GM12878 (cell line): ENCODE measurements around the gene M1AP. TPM values are rescaled to one million over a fixed set of nuclear protein-coding genes. Genes with fewer than 3 reads are reported as not detected.

Source experiments
- ATAC-seq: fragments of 200-7000 bp; cut with Tn5 transposase; 3 replicates; pipeline ENCODE4 v1.9.1; 2020; ENCODE audit warnings: mild to moderate bottlenecking, moderate library complexity
- BruUV-seq: library from RNA; stranded (reverse); fragments of 400-500 nt; replicated peaks from 2 replicates; lab custom pipeline; 2021; lab: Mats Ljungman, UMichigan
- CTCF ChIA-PET: fragments of 300-600 bp; sonication (Branson Sonifier 250); formaldehyde crosslinking; extraction: SDS; loops from one replicate; lab custom pipeline; 2021; ENCODE audit warnings: inconsistent platforms; lab: Yijun Ruan, JAX
- POLR2A ChIA-PET: fragments of 350-600 bp; formaldehyde crosslinking; extraction: SDS; loops from one replicate; lab custom pipeline; 2021; ENCODE audit warnings: inconsistent platforms; lab: Charles Lee
- RAD21 ChIA-PET: fragments of 300-600 bp; sonication (Branson Sonifier 250); formaldehyde crosslinking; loops from one replicate; lab custom pipeline; 2023; ENCODE audit warnings: antibody characterized with exemption; ENCODE audit not compliant: unreplicated experiment; lab: Charles Lee
- SMC1A ChIA-PET: fragments of 300-600 bp; sonication (Branson Sonifier 250); formaldehyde crosslinking; loops from one replicate; lab custom pipeline; 2023; ENCODE audit not compliant: unreplicated experiment, uncharacterized antibody; lab: Charles Lee
- DNase-seq: peaks from one replicate; pipeline ENCODE4 v3.0.0-alpha.2; 2011; ENCODE audit warnings: low read depth, low spot score
- FAIRE-seq: peaks from 3 replicates; lab custom pipeline; 2011; peaks lifted over from hg19 to GRCh38; lab: Jason Lieb, UNC
- H2AFZ ChIP-seq: 2 replicates; pipeline ENCODE4 v1.6.0; 2011; ENCODE audit warnings: low read depth, low read length, control low read depth; ENCODE audit not compliant: control insufficient read depth
- H3K27ac ChIP-seq: 2 replicates; pipeline ENCODE4 v1.5.1; 2011; ENCODE audit warnings: control low read depth; ENCODE audit not compliant: control insufficient read depth, insufficient read depth
- H3K27me3 ChIP-seq, 2 experiments: replicated peaks in 1 of 2; 2 replicates each; pipeline versions ENCODE4 v1.6.0 to v1.6.1; 2011; ENCODE audit warnings: low read length in 1 of 2; ENCODE audit not compliant: control insufficient read depth in 2 of 2, insufficient read depth in 2 of 2
- H3K36me3 ChIP-seq, 2 experiments: 2 replicates each; pipeline ENCODE4 v1.5.1; 2011; ENCODE audit warnings: low read length in 1 of 2; ENCODE audit not compliant: control insufficient read depth in 2 of 2, insufficient read depth in 2 of 2
- H3K4me1 ChIP-seq: 2 replicates; pipeline ENCODE4 v1.6.1; 2011; ENCODE audit warnings: mild to moderate bottlenecking, low read length, moderate library complexity, mixed read lengths; ENCODE audit not compliant: control insufficient read depth, insufficient read depth
- H3K4me2 ChIP-seq: 2 replicates; pipeline ENCODE4 v1.6.0; 2011; ENCODE audit warnings: control low read depth; ENCODE audit not compliant: control insufficient read depth, insufficient read depth
- H3K4me3 ChIP-seq: fragments of 200-600 bp; sonication (generic); 2 replicates; pipeline ENCODE4 v1.5.1; 2016
- H3K79me2 ChIP-seq: 2 replicates; pipeline ENCODE4 v1.6.0; 2011; ENCODE audit warnings: low read length; ENCODE audit not compliant: control insufficient read depth, insufficient read depth
- H3K9ac ChIP-seq: 2 replicates; pipeline ENCODE4 v1.8.0; 2011; ENCODE audit warnings: low read length, control low read depth, mixed read lengths; ENCODE audit not compliant: control insufficient read depth, insufficient read depth
- H3K9me3 ChIP-seq: replicated peaks from 3 replicates; pipeline ENCODE4 v1.5.1; 2011; ENCODE audit warnings: mild to moderate bottlenecking, low read length; ENCODE audit not compliant: control insufficient read depth, insufficient read depth
- H4K20me1 ChIP-seq: 2 replicates; pipeline ENCODE4 v1.6.0; 2011; ENCODE audit not compliant: control insufficient read depth, insufficient read depth
- CHD1 ChIP-seq: IDR thresholded peaks from 2 replicates; pipeline ENCODE4 v1.6.1; 2012; ENCODE audit warnings: low read depth, low read length, improper control_type of control experiment
- HDAC6 ChIP-seq: fragments of 200-600 bp; sonication (generic); IDR thresholded peaks from one replicate; pipeline ENCODE4 v1.8.0; 2017; ENCODE audit warnings: antibody characterized with exemption; ENCODE audit not compliant: unreplicated experiment
- MYB ChIP-seq: fragments of 150-350 bp; IDR thresholded peaks from 2 replicates; pipeline ENCODE4 v1.6.1; 2014; ENCODE audit warnings: mild to moderate bottlenecking, low read depth, low read length, borderline replicate concordance
- POLR2AphosphoS5 ChIP-seq: IDR thresholded peaks from 2 replicates; pipeline ENCODE4 v1.6.1; 2011; ENCODE audit warnings: mild to moderate bottlenecking, low read length, inconsistent platforms
- SRF ChIP-seq, 2 experiments: IDR thresholded peaks; 2 replicates each; pipeline ENCODE4 v1.6.1; 2011; ENCODE audit warnings: low read depth in 2 of 2, low read length in 2 of 2, mild to moderate bottlenecking in 1 of 2, moderate library complexity in 1 of 2
- YY1 ChIP-seq: IDR thresholded peaks from 2 replicates; pipeline ENCODE4 v1.6.1; 2011; ENCODE audit warnings: low read depth, mild to moderate bottlenecking, low read length
- ZNF217 ChIP-seq: fragments of 450-650 bp; IDR thresholded peaks from 2 replicates; pipeline ENCODE4 v1.6.1; 2017; ENCODE audit warnings: antibody characterized with exemption, mild to moderate bottlenecking
- ZSCAN29 ChIP-seq: fragments of 450-650 bp; IDR thresholded peaks from 2 replicates; pipeline ENCODE4 v1.6.1; 2017; ENCODE audit warnings: mild to moderate bottlenecking, moderate library complexity
- WGBS: methylation state at CpG from one replicate; pipeline ENCODE4 v1.1.6; 2016; ENCODE audit warnings: low lambda C conversion rate; ENCODE audit not compliant: insufficient replicate concordance, insufficient coverage; ENCODE audit errors: missing lambda C conversion rate; 5-methylcytosine and 5-hydroxymethylcytosine counted together
- in situ Hi-C: fragments of 300-500 bp; cut with MboI; formaldehyde crosslinking; loops from 9 replicates; pipeline ENCODE4 v1.14.3; 2018; ENCODE audit warnings: mixed read lengths
- intact Hi-C: fragments of 100-400 bp; cut with micrococcal nuclease; formaldehyde crosslinking; loops from one replicate; pipeline ENCODE4 v1.14.2; 2022; ENCODE audit not compliant: unreplicated experiment
- polyA plus RNA-seq, 11 experiments: library from polyadenylated mRNA; depleted of rRNA in 4 of 11; unstranded in 6 of 11; stranded (reverse) in 5 of 11; fragments of >200 nt; fragmentation: Nextera tagmentation in 4 of 11; fragmentation: Illumina TruSeq in 1 of 11; extraction: Ambion mirVana in 4 of 11; extraction: Trizol in 1 of 11; gene quantifications; 1 replicate in 1 of 11; 2 replicates in 10 of 11; pipeline versions ENCODE4 v1.2.1 to v1.2.3, GENCODE V29; 2011 to 2016; ENCODE audit warnings: inconsistent platforms in 2 of 11, missing spikeins in 2 of 11, low read depth in 1 of 11
- total RNA-seq, 4 experiments: library from RNA; depleted of rRNA in 3 of 4; stranded (reverse); fragments of >200 nt in 3 of 4; fragmentation: Illumina TruSeq in 1 of 4; extraction: Trizol in 1 of 4; gene quantifications; 2 replicates each; pipeline versions ENCODE4 v1.2.1 to v1.2.3, GENCODE V29; 2013 to 2021
- TF ChIP-seq, protein P1 (sequence below): IDR thresholded peaks from 2 replicates; pipeline ENCODE4 v1.6.1; 2011; ENCODE audit warnings: low read depth, mild to moderate bottlenecking, low read length, moderate library complexity, borderline replicate concordance; ENCODE audit errors: extremely low read depth

The M1AP gene
- total and polyA plus RNA-seq, 10 of the 15 experiments (the other 5 are each of a cell fraction or from before 2014, with no cell fraction given): 0.04 to 0.32 (median 0.16) TPM; not detected in 4

DNA sequence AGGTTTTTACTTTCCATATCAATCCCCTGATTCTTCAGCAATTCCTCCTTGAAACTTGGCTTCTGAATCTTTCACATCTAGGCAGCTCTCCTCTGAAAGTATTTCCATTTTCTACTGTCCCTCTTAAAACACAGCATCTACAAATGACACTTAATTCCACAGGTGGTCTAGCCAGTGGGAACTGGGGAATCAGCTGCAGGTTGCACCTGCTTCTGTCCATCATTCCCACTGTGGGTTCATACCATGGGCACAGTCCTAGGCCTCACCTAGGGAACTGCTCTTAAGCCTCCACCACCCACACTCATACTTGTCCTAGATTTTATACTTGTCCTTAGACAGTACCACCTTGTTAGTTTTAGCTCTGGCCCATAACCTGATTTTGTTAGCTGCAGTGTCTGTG is 96.6 kb downstream of the M1AP start:
- Histone ChIP-seq H3K27ac (peak overlapping the region; percentile 93), H3K4me2 (peak overlapping the region; percentile 95), H3K4me1 (peaks cover 32% of the 10 kb centered on the region), H3K27me3 (no peaks in the 10 kb centered on the region), H3K9me3 (no peaks in the 10 kb centered on the region; the same call in 2 of the 3 replicates), H3K79me2 (peaks cover 86% of the 10 kb centered on the region), H3K36me3 (peaks cover 0 to 4% of the 10 kb centered on the region in 2 experiments; a peak in 1 of 4 replicates), H3K9ac (peak overlapping the region; percentile 96), H4K20me1 (no peaks in the 10 kb centered on the region), H3K4me3 (peak overlapping the region; percentile 95), H2AFZ (no peak overlapping the region)
- RAD21 ChIA-PET: interaction anchor here (1.8 to 8.6 kb wide), 6 partner anchors 13 to 71 kb away, joined by 5 to 96 read pairs (median 38); partner anchors contain the start of genes AUP1 and HTRA2
- ATAC-seq: no peak
- no peak for FAIRE-seq
- DNase-seq: no peak
- intact Hi-C loops (no loop called here), in situ Hi-C loops (no loop called here)
- SMC1A ChIA-PET: interaction anchor here (0.5 to 6.8 kb wide), 10 partner anchors 12 to 143 kb away, joined by 3 to 106 read pairs (median 16); partner anchors contain the start of genes AUP1, HTRA2 and PCGF1
- CTCF ChIA-PET: interaction anchor here (0.6 to 14.3 kb wide), 10 partner anchors 9 to 68 kb away, joined by 4 to 115 read pairs (median 8); partner anchors contain the start of genes AUP1, CCDC142, DQX1 and HTRA2
- POLR2A ChIA-PET: interaction anchor here (1.3 to 17.8 kb wide), 5 partner anchors 13 to 102 kb away, joined by 3 to 441 read pairs (median 9); partner anchors contain the start of genes AUP1, CCDC142, HTRA2 and SEMA4F
- TSS peak; percentile 62 for BruUV-seq
- TF ChIP-seq SRF (IDR thresholded peaks at IDR 0.05; ENCODE audit: low read depth in 2 of 2, low read length in 2 of 2) (no peak), MYB (no peak), HDAC6 (no peak), CHD1 (no peak), ZNF217 (no peak)
- TF ChIP-seq, all 136 proteins: peak for 0

DNA sequence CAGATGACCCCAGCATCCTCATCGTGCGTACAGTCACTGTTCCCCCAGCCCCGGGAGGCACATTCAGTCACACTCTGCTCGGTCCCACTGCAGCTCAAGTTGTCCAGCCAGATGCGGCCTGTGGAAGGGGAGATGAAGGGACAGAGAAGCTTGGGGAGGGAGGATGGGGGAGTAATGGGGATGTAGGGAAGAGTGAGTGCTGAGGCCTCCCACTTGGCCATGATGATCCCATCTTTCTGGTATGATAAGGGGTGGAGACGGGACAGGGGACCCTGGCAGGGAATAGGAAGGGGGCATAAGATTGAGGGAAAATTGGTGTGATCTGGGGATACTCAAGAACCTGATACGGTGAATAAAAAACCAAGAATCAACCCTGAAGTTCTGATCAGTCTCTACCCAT is 97.9 kb downstream of the M1AP start:
- BruUV-seq: no TSS peak
- WGBS: 72% methylated on average over 7 of the region's 7 CpGs
- Histone ChIP-seq H3K4me1 (peaks cover 33% of the 10 kb centered on the region), H3K9ac (peak overlapping the region; percentile 82), H3K79me2 (peaks cover 79% of the 10 kb centered on the region), H3K27ac (peak overlapping the region; percentile 1; the same call in 1 of the 2 replicates), H3K27me3 (no peaks in the 10 kb centered on the region), H3K36me3 (no peaks in the 10 kb centered on the region; a peak in 1 of 4 replicates), H3K4me3 (peak overlapping the region; percentile 95), H2AFZ (no peak overlapping the region), H3K9me3 (no peaks in the 10 kb centered on the region; the same call in 2 of the 3 replicates), H4K20me1 (no peaks in the 10 kb centered on the region), H3K4me2 (peak overlapping the region; percentile 95)
- FAIRE-seq: no peak
- intact Hi-C loops (no loop called here), in situ Hi-C loops (no loop called here)
- ChIA-PET SMC1A (interaction anchor here (0.6 to 6.8 kb wide), 11 partner anchors 8 to 67 kb away, joined by 3 to 106 read pairs (median 13); partner anchors contain the start of genes AUP1, CCDC142, HTRA2 and PCGF1), CTCF (interaction anchor here (0.8 to 14.3 kb wide), 8 partner anchors 8 to 36 kb away, joined by 3 to 115 read pairs (median 9); partner anchors contain the start of genes AUP1, DQX1 and HTRA2), RAD21 (interaction anchor here (0.6 to 8.6 kb wide), 9 partner anchors 14 to 92 kb away, joined by 3 to 96 read pairs (median 8); partner anchors contain the start of genes AUP1, HTRA2 and WBP1), POLR2A (interaction anchor here (0.9 to 17.8 kb wide), 6 partner anchors 19 to 94 kb away, joined by 4 to 441 read pairs (median 6); partner anchors contain the start of genes AUP1, CCDC142, HTRA2 and PCGF1)
- TF ChIP-seq YY1: no peak
- no peak for TF ChIP-seq CHD1
- TF ChIP-seq ZSCAN29: no peak
- TF ChIP-seq, protein P1, sequence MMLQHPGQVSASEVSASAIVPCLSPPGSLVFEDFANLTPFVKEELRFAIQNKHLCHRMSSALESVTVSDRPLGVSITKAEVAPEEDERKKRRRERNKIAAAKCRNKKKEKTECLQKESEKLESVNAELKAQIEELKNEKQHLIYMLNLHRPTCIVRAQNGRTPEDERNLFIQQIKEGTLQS: no peak
- TF ChIP-seq POLR2AphosphoS5: peak; percentile 22; the same call in 1 of the 2 replicates
- DNase-seq: no peak
- no peak for ATAC-seq
